Measurements from ENCODE around the gene NKAIN4. TPM values are rescaled to one million over a fixed set of nuclear protein-coding genes. Genes with fewer than 3 reads are reported as not detected.

Gene NKAIN4
- total and polyA plus RNA-seq, 8 donors, result 1.1 to 18.1 (median 7.8) TPM; not detected in 1

DNA sequence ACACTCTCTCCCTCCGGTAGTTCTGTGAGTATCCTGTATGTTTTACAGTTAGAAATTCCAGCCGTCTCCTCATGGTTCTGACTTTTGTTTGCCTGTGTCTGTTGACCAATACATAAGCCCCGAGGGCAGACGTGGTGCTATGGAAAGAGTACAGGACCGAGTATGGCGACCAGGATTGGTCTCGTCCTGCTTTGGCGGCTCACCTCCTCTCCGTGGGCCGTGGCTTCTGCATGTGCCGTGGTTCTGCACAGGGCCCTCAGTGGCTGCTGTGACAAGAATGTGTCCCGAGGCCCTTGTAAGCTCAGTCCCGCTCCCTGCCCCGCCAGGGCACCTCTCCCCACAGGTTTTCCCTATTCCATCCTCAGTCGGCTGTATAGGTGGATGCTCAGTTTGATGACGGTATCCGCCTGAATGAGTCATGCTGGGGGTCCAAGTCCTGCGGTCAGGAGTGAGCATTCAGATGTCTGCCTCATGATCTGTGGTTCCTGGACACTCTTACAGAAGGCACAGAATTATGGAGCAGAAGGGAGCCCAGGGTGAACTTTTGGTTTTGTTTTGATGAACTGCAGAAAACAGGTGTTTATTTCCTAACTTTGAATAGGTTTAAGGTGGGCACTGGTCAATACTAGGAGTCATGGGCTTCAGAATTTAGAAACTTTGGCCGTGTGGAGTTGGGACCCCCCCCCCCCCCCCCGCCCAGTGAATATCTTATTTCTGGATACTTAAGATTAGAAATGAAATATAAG is 19.5 kb upstream of the NKAIN4 start:
- TF ChIP-seq, protein P1, sequence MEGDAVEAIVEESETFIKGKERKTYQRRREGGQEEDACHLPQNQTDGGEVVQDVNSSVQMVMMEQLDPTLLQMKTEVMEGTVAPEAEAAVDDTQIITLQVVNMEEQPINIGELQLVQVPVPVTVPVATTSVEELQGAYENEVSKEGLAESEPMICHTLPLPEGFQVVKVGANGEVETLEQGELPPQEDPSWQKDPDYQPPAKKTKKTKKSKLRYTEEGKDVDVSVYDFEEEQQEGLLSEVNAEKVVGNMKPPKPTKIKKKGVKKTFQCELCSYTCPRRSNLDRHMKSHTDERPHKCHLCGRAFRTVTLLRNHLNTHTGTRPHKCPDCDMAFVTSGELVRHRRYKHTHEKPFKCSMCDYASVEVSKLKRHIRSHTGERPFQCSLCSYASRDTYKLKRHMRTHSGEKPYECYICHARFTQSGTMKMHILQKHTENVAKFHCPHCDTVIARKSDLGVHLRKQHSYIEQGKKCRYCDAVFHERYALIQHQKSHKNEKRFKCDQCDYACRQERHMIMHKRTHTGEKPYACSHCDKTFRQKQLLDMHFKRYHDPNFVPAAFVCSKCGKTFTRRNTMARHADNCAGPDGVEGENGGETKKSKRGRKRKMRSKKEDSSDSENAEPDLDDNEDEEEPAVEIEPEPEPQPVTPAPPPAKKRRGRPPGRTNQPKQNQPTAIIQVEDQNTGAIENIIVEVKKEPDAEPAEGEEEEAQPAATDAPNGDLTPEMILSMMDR (IDR thresholded peaks at IDR 0.05), result no peak
- H3K36me3 ChIP-seq, result peaks cover 0 to 33% of the 10 kb centered on the region in 2 donors
- ATAC-seq, result no peak
- peaks cover 4 to 30% of the 10 kb centered on the region in 2 donors for H3K4me1 ChIP-seq
- peak overlapping the region; percentile 68 to 90 for H3K4me3 ChIP-seq
- peak in 1 of 4 donors; percentile 72 for DNase-seq
- intact Hi-C loops (cut with DNase I), result no loop called here
- H3K9me3 ChIP-seq, result no peaks in the 10 kb centered on the region
- no peak overlapping the region for H3K27ac ChIP-seq
- peaks cover 0 to 4% of the 10 kb centered on the region in 2 donors for H3K27me3 ChIP-seq

DNA sequence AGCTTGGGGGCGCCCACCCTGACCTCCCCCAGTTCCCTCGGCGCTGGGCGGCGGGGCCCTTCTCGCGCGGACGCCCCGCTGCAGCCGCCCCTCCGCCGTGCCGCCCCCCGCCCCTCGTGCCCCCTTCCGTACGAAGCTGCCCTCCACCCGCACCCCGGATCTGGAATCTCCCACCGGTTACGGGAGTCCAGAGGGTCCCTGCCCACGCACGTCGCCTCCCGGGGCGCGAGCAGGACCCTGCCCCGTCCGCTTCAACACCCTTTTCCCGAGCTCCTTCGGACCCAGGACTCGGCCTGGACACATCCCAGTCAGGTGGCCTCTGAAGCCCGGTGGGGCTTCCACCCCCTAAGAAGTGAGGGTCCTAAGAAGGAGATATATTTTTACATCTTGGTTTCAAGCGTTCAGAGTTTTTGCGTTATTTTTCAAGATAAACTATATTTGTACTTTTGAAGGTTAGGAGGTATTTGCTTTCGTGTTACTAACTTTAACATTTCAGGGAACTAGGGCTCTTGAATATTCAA is 18.9 kb upstream of the NKAIN4 start:
- Histone ChIP-seq H3K4me1 (peaks cover 4 to 30% of the 10 kb centered on the region in 2 donors), H3K36me3 (peaks cover 0 to 26% of the 10 kb centered on the region in 2 donors), H3K27me3 (peaks cover 0 to 11% of the 10 kb centered on the region in 2 donors), H3K9me3 (no peaks in the 10 kb centered on the region), H3K4me3 (peak overlapping the region; percentile 68 to 90), H3K27ac (peak overlapping the region; percentile 53 to 63)
- peak in 1 of 4 donors; percentile 79 for DNase-seq
- ATAC-seq, result no peak
- intact Hi-C loops (cut with DNase I), result no loop called here
- TF ChIP-seq, protein P1 (IDR thresholded peaks at IDR 0.05), result no peak

- peaks cover 0 to 19% of the 10 kb centered on the region in 2 donors for H3K36me3 ChIP-seq
- H3K9me3 ChIP-seq, result no peaks in the 10 kb centered on the region
- TF ChIP-seq, protein P1 (IDR thresholded peaks at IDR 0.05), result no peak
- peak within 1 kb of the TSS; percentile 68 to 90 for H3K4me3 ChIP-seq
- H3K27ac ChIP-seq, result peak within 1 kb of the TSS; percentile 53 to 63
- intact Hi-C loops (cut with DNase I), result no loop called here
- DNase-seq, result peak; percentile 92 to 98 (median 94)
- peaks cover 4 to 30% of the 10 kb centered on the region in 2 donors for H3K4me1 ChIP-seq
- peaks cover 0 to 19% of the 10 kb centered on the region in 2 donors for H3K27me3 ChIP-seq
- peak; percentile 98 for ATAC-seq
Measured at GRCh38 chr20:63272105-63273058, 18.1 kb upstream of the NKAIN4 start, which contains the start of gene ARFGAP1. ARFGAP1 (plus strand) TSS chr20:63272813; CDS start chr20:63275581, 2,768 bp downstream.

DNA sequence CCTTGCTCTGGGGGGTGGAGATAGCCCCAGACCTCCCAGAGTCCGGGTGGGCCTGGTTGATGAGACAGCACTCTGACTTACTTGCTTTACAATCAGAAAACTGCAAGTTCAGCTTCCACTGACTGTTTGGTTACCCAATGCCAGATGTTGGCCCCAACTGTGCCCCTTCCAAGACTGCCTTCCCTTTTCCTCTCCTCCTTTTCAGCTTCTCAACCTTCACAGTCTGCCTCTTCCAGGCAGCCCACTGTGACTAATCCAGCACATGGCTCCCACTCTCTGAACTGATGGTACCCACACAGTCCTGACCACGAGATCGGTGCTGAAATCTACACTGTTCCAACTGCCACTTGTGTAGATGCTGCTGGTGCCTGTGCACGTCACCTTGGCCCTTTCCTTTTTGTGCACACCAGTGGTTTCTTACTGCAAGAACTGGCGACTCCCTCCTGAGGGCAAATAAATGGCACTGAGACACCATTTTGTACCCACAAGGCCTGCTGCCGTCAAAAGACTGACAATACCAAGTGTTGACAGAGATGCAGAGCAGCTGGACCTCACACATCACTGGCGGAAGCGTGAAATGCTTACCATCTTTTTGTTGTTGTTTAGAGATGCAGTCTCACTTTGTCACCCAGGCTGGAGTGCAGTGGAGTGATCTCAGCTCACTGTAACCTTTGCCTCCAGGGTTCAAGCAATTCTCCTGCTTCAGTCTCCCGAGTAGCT is 16.5 kb upstream of the NKAIN4 start:
- H3K4me1 ChIP-seq, result peaks cover 4 to 30% of the 10 kb centered on the region in 2 donors
- ATAC-seq (no peak), DNase-seq (no peak)
- H3K27me3 ChIP-seq, result peaks cover 0 to 34% of the 10 kb centered on the region in 2 donors
- TF ChIP-seq, protein P1 (IDR thresholded peaks at IDR 0.05), result no peak
- H3K36me3 ChIP-seq, result peaks cover 0 to 3% of the 10 kb centered on the region in 2 donors
- H3K4me3 ChIP-seq, result no peak overlapping the region
- H3K27ac ChIP-seq, result no peak overlapping the region
- intact Hi-C loops (cut with DNase I), result no loop called here
- H3K9me3 ChIP-seq, result no peaks in the 10 kb centered on the region
